Measurements from ENCODE around the gene C1QTNF8. TPM values are rescaled to one million over a fixed set of nuclear protein-coding genes. Genes with fewer than 3 reads are reported as not detected.
"Not testable (repeated sequence)": the region's sequence is repeated elsewhere in the genome, so short reads cannot be mapped to it uniquely, and the experiment has no call there.

The C1QTNF8 gene
- polyA plus RNA-seq, 3 donors from 2014 or later, result not detected

DNA sequence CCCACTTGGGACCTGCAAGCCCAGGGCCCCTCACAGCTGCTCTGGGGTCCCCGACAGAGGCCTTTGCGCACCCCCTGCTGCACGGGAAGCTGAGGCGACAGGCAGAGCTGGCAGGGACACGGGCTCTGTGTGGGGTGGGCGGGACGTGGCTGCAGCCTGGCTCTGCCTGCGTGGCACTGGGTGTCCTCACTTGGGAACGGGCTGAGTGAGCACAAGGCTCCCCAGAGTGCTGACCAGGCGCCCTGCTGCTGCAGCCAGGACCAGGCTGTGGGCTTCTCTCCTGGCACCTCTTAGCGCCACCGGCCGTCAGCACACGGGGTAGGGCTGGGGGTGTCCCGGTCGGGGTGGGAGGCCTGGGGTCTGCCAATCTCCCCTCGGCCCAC lies 6.6 kb downstream of the C1QTNF8 start:
- Mint-ChIP-seq H3K27me3 (ENCODE audit: low read depth in 3 of 3) (peaks cover 4 to 9% (median 4%) of the 10 kb centered on the region in 3 donors), H3K9me3 (peaks cover 0 to 12% (median 7%) of the 10 kb centered on the region in 6 donors), H3K27ac (no peak overlapping the region), H3K36me3 (peaks cover 0 to 3% (median 0%) of the 10 kb centered on the region in 3 donors), H3K4me1 (no peaks in the 10 kb centered on the region), H3K4me3 (no peak overlapping the region)
- DNase-seq, result no peak

DNA sequence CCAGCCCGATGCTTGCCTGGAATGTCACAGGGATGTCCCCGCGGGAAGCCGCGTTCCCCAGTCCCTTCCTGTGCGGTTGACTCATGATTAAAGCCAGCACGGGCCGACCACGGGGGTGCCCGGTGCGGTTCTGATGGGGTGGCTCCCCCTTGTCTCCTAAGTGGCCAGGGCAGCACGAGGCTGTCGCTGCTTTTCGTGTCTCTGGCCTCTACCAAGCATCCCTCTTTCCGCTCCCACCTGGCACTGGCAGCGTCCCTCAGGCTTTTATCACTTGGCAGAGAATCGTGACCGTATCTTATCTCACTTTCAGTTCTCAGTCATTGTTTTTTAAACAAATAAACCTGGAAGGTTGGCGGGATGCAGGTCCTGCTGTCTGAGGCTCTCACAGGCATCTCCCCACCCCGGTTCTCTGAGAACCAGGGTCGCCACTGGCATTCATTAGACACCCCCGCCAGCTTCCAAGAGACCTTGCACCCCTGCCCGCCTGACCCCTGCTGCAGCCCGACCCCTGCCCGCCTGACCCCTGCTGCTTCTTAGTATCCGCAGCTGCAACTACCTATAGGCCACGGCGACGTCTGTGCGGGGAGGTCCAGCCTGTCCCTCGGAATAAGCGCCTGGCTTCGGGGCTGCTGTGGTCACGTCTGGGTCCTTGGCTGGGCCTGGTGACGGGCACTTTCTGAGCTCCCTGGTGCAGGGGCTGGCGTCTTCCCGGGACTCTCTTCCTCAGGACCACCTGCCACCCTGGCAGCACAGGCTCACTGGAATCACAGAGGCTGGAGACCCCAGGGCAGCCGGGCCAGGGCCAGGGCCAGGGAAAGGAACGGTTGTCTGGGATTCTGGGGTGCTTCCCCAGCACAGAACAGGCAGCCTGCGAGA lies 7.5 kb downstream of the C1QTNF8 start:
- Mint-ChIP-seq H3K4me1 (no peaks in the 10 kb centered on the region), H3K36me3 (peaks cover 0 to 3% (median 0%) of the 10 kb centered on the region in 3 donors), H3K27me3 (ENCODE audit: low read depth in 3 of 3) (peaks cover 4 to 9% (median 4%) of the 10 kb centered on the region in 3 donors), H3K4me3 (no peak overlapping the region), H3K9me3 (peaks cover 0 to 12% (median 7%) of the 10 kb centered on the region in 6 donors), H3K27ac (no peak overlapping the region)
- no peak for DNase-seq

DNA sequence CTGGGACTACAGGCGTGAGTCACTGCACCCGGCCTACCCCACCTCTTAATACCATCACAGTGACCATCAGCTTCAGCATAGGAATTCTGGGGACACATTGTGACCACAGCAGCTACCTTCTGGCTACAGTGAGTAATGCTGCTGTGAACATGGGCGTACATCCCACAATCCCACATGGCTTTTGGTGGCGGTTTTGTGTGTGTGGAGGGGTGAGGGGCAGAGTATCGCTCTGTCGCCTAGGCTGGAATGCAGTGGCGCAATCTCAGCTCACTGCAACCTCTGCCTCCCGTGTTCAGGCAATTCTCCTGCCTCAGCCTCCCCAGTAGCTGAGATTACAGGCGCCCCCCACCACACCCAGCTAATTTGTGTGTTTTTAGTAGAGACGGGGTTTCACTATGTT lies 9.6 kb downstream of the C1QTNF8 start:
- H3K4me1 Mint-ChIP-seq; H3K27me3 Mint-ChIP-seq (ENCODE audit: low read depth in 3 of 3): not testable (repeated sequence)

GRCh38 chr16:1084971-1085370 lies 11.1 kb downstream of the C1QTNF8 start:
- H3K36me3 Mint-ChIP-seq, result peaks cover 0 to 3% (median 0%) of the 10 kb centered on the region in 3 donors
- no peak overlapping the region for H3K27ac Mint-ChIP-seq
- no peak overlapping the region for H3K4me3 Mint-ChIP-seq
- DNase-seq, result no peak
- peaks cover 1 to 9% (median 4%) of the 10 kb centered on the region in 3 donors for H3K27me3 Mint-ChIP-seq (ENCODE audit: low read depth in 3 of 3)
- peaks cover 0 to 12% (median 7%) of the 10 kb centered on the region in 6 donors for H3K9me3 Mint-ChIP-seq
- H3K4me1 Mint-ChIP-seq, result no peaks in the 10 kb centered on the region

More for the DNA sequence above, 9.6 kb downstream of the C1QTNF8 start:
- H3K36me3 Mint-ChIP-seq, H3K27ac Mint-ChIP-seq, DNase-seq: not testable (repeated sequence)
- Mint-ChIP-seq H3K4me3 (peak overlapping the region in 1 of 5 donors; percentile 38), H3K9me3 (peaks cover 0 to 12% (median 7%) of the 10 kb centered on the region in 6 donors)

DNA sequence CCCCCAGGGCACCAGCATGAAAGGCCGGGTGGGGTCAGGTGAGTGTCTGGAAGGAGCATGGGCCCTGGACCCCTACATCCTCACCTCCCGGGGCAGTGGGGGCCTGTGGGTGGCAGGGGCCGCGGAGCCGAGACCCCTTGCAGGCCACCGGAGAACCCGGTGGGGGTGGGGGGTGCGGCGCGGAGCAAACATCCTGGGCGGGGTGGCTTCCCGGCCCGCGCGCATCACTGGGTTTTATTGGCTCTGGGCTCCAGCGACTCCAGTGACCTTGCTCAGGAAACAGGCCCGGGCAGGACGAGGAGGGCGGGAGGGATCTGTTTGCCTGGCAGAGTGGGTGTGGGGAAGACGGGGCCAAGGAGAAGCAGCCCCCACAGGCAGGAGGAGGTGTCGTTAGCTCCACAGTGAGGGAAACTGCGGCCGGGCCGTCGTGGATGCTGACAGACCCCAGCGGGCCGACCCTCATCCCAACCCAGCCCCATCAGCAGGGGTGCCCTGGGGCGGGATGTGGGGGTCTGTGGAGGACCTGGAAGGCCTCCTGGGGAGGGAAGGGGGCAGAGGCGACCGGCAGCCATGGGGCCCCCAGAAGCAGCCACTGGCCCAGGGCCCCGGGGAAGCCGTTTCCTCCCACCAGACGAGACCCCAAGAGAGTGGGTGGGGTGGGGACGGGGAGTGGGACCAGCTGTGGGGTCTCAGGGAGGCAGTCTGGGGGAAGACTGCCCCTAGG lies 12.9 kb downstream of the C1QTNF8 start:
- DNase-seq, result no peak
- Mint-ChIP-seq H3K36me3 (peaks cover 0 to 3% (median 0%) of the 10 kb centered on the region in 3 donors), H3K27ac (no peak overlapping the region), H3K4me3 (no peak overlapping the region), H3K4me1 (no peaks in the 10 kb centered on the region), H3K9me3 (peaks cover 0 to 12% (median 7%) of the 10 kb centered on the region in 6 donors), H3K27me3 (ENCODE audit: low read depth in 3 of 3) (peaks cover 1 to 9% (median 4%) of the 10 kb centered on the region in 3 donors)

GRCh38 chr16:1082266-1082951 lies 13.6 kb downstream of the C1QTNF8 start:
- no peak overlapping the region for H3K4me3 Mint-ChIP-seq
- H3K27me3 Mint-ChIP-seq (ENCODE audit: low read depth in 3 of 3), result peaks cover 3 to 9% (median 4%) of the 10 kb centered on the region in 3 donors

DNA sequence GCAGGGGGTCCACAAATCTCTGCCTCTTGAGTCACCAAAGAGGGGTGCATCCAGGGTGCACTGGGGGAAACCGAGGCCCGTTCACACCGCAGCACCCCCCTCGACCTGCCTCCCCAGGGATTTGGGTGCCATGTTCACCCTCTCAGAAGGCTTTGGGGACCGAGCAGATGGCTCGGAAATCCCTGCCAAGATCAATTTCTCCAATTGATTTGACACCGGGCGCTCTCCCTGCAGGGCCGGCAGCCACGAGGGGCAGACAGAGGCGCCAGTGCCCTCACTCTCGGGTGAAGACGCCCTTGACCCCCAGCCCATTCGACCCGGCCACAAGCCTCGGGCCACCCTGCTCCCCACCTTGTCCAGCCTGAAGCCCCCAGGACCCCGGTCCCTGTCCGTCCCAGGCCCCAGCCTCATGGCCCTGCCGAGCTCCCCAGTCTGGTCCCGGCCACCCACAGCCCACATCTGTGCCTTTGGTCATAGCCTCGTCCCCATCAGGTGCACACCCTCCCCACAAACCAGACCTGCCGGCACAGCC lies 14.2 kb downstream of the C1QTNF8 start:
- no peak for DNase-seq
- Mint-ChIP-seq H3K27ac (no peak overlapping the region), H3K9me3 (peaks cover 0 to 12% (median 7%) of the 10 kb centered on the region in 6 donors), H3K36me3 (peaks cover 0 to 3% (median 0%) of the 10 kb centered on the region in 3 donors), H3K27me3 (ENCODE audit: low read depth in 3 of 3) (peaks cover 3 to 9% (median 4%) of the 10 kb centered on the region in 3 donors), H3K4me3 (no peak overlapping the region), H3K4me1 (no peaks in the 10 kb centered on the region)

More at GRCh38 chr16:1082266-1082951, 13.6 kb downstream of the C1QTNF8 start:
- no peaks in the 10 kb centered on the region for H3K4me1 Mint-ChIP-seq
- no peak for DNase-seq
- H3K27ac Mint-ChIP-seq, result no peak overlapping the region
- peaks cover 0 to 12% (median 7%) of the 10 kb centered on the region in 6 donors for H3K9me3 Mint-ChIP-seq
- H3K36me3 Mint-ChIP-seq, result peaks cover 0 to 3% (median 0%) of the 10 kb centered on the region in 3 donors

DNA sequence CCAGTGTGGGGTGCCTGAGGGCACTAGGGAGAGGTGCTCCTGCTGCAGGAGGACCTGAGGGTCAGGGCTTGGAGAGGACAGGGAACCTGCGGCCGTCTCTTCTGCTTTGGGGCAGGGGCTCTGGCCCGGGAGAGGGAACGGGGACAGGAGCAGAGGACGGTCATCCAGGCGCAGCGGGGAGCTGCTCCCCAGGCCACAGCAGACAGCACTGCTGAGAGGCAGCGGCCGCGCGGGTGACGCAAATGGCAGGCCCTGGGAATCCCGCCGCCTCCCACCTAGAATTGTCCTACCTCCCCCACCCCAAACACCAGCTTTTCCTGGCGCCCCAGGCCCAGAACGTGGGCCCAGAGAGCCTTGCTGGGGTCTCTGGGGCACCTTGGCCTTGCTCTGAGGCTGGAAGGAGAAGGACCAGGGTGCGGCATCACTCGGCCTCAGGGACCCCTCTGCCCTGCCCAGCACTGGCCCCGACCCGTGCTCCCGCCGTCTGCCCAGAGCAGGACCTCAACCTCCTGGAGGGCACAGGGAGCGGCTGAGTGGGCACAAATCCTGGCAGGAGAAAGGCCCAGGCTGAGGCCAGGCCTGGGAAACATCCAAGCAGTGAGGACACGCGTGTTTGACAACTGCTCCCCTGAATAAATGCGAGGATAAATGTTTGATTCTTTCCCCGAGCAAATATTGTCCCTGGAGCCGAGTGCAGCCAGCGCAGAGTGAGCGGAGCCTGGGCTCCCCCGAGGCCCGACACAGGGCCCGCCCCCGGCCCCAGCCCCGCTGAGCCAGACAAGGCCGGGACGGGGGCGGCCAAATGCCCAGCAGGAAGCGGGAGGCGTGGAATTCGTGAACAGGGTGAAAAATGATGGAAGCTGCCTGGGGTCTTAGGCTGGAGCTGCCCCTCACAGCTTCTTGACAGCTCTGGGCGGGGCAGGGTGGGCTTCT lies 15.0 kb downstream of the C1QTNF8 start:
- no peak for DNase-seq
- Mint-ChIP-seq H3K4me3 (no peak overlapping the region), H3K36me3 (peaks cover 0 to 3% (median 0%) of the 10 kb centered on the region in 3 donors), H3K27ac (no peak overlapping the region), H3K27me3 (ENCODE audit: low read depth in 3 of 3) (peaks cover 2 to 14% (median 4%) of the 10 kb centered on the region in 3 donors), H3K4me1 (no peaks in the 10 kb centered on the region), H3K9me3 (peaks cover 0 to 12% (median 7%) of the 10 kb centered on the region in 6 donors)

GRCh38 chr16:1079786-1080525 lies 16.1 kb downstream of the C1QTNF8 start:
- no peak for DNase-seq
- Mint-ChIP-seq H3K36me3 (no peaks in the 10 kb centered on the region), H3K27me3 (ENCODE audit: low read depth in 3 of 3) (peaks cover 0 to 8% (median 2%) of the 10 kb centered on the region in 3 donors), H3K9me3 (peaks cover 0 to 2% (median under 1%) of the 10 kb centered on the region in 6 donors), H3K4me3 (no peak overlapping the region), H3K4me1 (no peaks in the 10 kb centered on the region), H3K27ac (no peak overlapping the region)

DNA sequence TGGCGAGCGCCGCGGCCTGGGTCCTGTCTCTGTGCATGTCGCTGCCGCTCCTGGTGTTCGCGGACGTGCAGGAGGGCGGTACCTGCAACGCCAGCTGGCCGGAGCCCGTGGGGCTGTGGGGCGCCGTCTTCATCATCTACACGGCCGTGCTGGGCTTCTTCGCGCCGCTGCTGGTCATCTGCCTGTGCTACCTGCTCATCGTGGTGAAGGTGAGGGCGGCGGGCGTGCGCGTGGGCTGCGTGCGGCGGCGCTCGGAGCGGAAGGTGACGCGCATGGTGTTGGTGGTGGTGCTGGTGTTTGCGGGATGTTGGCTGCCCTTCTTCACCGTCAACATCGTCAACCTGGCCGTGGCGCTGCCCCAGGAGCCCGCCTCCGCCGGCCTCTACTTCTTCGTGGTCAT lies 16.7 kb downstream of the C1QTNF8 start:
- Mint-ChIP-seq H3K27me3 (ENCODE audit: low read depth in 3 of 3) (peaks cover 0 to 6% (median 2%) of the 10 kb centered on the region in 3 donors), H3K4me3 (no peak overlapping the region), H3K4me1 (no peaks in the 10 kb centered on the region), H3K9me3 (no peaks in the 10 kb centered on the region), H3K27ac (no peak overlapping the region), H3K36me3 (no peaks in the 10 kb centered on the region)
- DNase-seq, result no peak

- Mint-ChIP-seq H3K27me3 (ENCODE audit: low read depth in 3 of 3) (peaks cover 0 to 6% (median 2%) of the 10 kb centered on the region in 3 donors), H3K4me1 (no peaks in the 10 kb centered on the region), H3K4me3 (no peak overlapping the region), H3K36me3 (no peaks in the 10 kb centered on the region), H3K9me3 (no peaks in the 10 kb centered on the region), H3K27ac (no peak overlapping the region)
- no peak for DNase-seq
These were observed 17.4 kb downstream of the C1QTNF8 start for GRCh38 chr16:1078579-1079021.

Data from immature natural killer cell (primary cell).